PFSK-1 (cell line): ENCODE measurements around the gene HDAC4.

Source experiments
- POLR2AphosphoS5 ChIP-seq: IDR thresholded peaks from 2 replicates; pipeline ENCODE4 v1.6.1; 2012; ENCODE audit warnings: low read depth, mild to moderate bottlenecking, control low read depth, low read length, moderate library complexity
- SIN3A ChIP-seq: IDR thresholded peaks from 2 replicates; pipeline ENCODE4 v1.6.1; 2012; ENCODE audit warnings: mild to moderate bottlenecking, low read length, moderate library complexity, borderline replicate concordance; ENCODE audit not compliant: insufficient read depth
- TAF1 ChIP-seq: IDR thresholded peaks from 2 replicates; pipeline ENCODE4 v1.6.1; 2012; ENCODE audit warnings: low read length, control low read depth, borderline replicate concordance; ENCODE audit not compliant: insufficient read depth
- TF ChIP-seq, protein P1 (sequence below), 2 experiments: IDR thresholded peaks; 2 replicates each; pipeline versions ENCODE4 v1.6.1 to v1.8.0; 2011 to 2012; ENCODE audit warnings: low read depth in 2 of 2, low read length in 2 of 2, control low read depth in 1 of 2, inconsistent platforms in 1 of 2, mild to moderate bottlenecking in 1 of 2, moderate library complexity in 1 of 2; ENCODE audit not compliant: insufficient read depth in 1 of 2

DNA sequence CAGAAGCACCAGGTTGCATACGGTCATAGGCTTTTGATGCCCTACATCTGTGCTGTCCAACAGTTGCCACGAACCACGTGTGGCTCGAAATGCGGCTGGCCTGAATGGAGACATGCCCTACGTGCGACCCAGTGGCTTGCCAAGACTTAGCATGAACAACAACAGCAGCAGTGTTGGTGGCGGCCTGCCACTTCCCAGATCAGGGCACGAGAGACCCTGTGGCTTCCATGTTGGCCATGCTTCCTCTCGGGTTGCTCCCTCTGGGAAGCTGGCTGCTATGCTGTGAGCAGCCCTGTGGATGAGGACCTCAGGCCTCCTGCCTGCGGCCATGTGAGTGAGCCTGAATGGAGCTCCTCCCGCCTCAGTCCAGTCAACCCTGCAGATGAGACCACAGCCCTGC is 212.3 kb downstream of the HDAC4 start:
- no peak for TF ChIP-seq TAF1
- no peak for TF ChIP-seq POLR2AphosphoS5
- TF ChIP-seq, protein P1, sequence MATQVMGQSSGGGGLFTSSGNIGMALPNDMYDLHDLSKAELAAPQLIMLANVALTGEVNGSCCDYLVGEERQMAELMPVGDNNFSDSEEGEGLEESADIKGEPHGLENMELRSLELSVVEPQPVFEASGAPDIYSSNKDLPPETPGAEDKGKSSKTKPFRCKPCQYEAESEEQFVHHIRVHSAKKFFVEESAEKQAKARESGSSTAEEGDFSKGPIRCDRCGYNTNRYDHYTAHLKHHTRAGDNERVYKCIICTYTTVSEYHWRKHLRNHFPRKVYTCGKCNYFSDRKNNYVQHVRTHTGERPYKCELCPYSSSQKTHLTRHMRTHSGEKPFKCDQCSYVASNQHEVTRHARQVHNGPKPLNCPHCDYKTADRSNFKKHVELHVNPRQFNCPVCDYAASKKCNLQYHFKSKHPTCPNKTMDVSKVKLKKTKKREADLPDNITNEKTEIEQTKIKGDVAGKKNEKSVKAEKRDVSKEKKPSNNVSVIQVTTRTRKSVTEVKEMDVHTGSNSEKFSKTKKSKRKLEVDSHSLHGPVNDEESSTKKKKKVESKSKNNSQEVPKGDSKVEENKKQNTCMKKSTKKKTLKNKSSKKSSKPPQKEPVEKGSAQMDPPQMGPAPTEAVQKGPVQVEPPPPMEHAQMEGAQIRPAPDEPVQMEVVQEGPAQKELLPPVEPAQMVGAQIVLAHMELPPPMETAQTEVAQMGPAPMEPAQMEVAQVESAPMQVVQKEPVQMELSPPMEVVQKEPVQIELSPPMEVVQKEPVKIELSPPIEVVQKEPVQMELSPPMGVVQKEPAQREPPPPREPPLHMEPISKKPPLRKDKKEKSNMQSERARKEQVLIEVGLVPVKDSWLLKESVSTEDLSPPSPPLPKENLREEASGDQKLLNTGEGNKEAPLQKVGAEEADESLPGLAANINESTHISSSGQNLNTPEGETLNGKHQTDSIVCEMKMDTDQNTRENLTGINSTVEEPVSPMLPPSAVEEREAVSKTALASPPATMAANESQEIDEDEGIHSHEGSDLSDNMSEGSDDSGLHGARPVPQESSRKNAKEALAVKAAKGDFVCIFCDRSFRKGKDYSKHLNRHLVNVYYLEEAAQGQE (IDR thresholded peaks at IDR 0.05; ENCODE audit: insufficient read depth in 1 of 2, low read depth in 2 of 2, low read length in 2 of 2): no peak
- TF ChIP-seq SIN3A: no peak
